NCI-H446 (cell line): Measurements from ENCODE around the gene FAM53B.

Source experiments
- DNase-seq, 2 experiments: peaks; one replicate each; lab custom pipeline; 2025; lab: John Stamatoyannopoulos, UW

Gene FAM53B

DNA sequence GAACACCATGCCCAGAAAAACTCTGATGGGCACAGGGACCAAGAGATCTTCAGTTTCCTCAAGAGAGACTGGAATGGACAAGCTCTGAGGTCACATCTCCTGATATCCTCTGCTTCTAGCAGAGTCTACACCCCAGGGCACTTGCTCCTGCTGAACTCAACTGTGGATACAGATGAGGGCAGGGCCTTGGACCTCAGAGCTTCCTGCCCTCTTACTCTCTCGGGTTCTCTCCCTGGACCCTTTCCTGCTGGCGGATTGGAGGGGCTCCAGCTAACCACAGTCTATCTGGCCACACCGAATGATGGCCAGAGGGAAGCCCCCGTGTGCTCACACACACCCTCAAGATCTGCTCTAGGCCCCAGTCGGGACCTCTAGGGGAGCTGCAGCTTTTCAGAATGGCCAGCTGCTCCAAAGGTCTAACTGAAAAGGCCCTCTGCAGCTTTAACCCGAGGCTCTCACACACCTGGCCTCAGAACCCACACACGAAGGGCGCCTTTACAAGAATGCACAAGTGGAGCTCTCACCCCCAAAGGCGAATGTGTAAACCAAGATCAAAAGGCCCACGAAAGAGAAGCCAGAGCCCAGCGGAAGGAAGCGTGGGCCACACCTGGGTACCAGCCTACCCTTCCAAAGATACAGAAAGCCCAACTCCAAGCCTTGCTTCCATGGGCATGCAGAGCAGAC lies 65.5 kb downstream of the FAM53B start:
- no peak for DNase-seq

DNA sequence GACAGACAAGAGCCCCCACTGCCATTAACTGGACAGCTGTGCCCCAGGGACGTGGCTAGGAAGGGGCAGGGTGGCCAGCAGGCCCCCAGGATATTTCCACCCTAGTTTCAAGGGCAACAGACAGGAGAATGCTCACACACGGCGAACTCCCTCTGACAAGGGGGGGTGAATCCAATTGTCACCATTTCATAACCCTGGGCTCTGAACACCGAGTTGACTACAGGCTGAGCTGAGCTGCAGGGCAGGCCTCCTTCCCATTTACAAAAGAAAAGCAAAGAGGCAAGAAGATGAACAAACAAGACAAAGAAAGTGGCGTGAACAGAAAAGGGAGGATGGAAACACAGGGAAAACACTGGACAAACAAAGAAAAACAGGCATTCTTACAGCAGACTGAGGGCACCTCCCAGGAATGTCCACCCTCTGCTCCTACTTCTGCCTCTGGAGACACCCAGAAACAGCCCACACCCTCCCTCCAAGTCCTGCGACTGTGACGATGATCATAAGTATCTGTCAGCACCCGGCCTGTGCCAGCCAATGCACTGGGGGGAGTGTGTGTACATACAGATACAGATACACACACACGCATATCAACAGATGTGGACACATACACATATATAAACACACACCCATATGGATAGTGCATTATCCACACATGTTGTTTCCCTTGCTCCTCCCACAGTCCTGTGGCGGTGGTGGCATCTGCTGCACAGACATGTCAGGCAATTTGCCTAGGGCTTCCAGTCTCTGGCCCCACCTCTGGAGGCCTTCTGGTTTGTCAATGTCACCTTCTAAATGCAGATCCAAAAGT lies 66.2 kb downstream of the FAM53B start:
- DNase-seq: no peak

DNA sequence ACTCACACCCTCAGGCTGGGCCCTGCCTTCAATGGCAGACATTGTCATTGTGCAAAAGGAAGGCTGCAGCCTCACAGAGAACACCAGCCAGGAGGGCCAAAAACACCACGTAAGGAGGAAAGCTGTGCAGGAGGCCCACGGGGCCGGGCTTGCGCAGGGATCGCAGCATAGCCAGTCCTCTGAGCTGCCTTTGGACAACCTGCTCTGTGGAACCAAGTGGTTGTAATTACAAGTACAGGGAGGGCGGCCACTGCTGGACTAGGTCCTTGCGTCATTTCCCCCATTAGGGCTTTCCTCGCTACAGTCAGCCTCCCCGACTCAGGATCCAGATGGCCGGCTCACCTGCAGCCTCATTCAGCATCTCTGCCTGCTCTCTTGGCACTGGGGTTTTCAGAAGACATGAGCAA lies 66.9 kb downstream of the FAM53B start:
- no peak for DNase-seq

DNA sequence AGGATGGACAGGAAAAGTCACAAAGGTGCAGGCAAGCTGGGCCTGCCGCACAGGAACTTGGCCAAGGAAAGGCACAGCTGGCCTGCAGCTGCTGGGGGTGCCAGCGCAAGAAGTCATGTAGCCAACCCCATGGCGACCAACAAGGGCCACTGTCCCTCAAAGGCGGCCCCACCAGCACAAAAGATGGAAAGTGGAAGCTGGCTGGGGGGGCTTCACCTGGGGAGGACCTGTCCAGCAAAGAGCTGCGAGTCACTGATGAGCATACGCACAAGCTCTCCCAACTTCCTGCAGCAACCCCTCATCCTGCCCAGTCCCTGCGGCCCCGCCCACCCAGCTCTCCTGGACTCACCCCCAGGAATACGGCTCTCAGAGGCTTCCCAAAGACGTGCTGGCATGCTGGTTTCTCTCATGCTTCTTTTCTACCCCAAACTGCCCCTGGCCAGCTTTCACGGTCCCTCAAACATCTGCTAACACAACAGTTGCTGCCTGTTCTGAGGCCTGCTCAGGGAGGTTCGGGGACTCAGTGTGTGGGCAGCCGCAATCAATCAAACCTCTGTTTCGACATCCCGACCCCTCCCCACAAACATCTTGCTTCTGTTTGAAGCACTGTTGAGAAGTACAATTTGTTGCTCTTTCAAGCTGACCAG lies 67.6 kb downstream of the FAM53B start:
- no peak for DNase-seq

DNA sequence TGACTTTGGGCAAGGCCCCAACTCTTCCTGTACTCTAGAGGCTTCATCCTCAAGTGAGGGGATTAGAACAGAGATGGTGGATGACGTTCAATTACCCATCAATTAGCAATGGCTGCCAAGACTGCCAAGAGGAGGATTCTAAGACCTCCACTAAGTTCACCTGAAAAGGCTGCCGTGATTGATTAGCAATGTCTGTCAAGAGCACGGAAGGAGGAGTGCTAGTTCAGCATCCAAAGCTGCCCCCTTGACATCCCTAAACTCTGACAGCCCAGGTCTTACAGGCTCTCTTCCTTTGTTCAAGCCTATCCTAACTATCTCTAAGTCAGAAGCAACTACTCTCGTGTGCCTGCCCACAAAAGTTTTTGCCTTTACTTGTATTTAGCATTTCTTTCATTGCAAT lies 68.4 kb downstream of the FAM53B start:
- no peak for DNase-seq

DNA sequence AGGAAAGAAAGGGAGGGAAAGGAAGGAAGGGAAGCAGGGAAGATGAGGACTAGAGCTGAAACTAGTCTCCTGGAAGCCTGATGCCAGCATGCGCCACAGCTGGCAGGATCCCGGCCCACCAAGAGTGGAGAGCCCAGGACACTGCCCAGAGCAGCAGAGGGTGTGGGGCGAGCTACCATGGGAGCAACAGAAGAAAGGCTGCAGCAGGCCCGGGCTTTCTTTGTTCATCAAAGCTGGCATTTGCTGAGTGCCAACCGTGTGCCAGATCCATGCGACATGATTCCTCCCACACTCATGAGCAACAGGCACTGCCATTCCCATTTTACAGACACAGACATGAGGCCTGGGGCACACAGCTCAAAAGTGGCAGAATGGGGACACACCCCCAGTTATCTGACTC lies 68.9 kb downstream of the FAM53B start:
- DNase-seq: no peak

DNA sequence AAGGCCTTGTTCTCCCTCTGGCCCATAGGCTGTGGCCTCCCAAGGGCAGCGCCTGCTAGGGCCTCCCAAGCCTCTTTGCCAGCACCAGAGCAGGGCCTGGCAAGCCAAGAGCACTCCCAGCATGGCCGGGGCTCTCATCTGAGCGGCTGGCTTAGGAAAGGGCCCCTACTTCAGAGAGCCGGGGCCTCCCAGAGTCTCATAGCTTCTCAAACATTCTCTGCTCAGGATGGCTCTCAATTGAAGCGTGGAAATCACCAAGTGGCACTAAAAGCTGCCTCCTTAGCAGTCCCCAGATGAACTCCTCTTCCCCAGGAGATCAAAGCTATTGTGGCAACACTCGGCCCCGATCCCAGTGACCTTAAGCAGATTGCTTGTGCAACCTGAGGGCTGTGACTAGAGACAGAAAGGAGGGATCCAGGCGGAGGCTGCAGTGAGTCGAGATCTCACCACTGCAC lies 69.4 kb downstream of the FAM53B start:
- no peak for DNase-seq

DNA sequence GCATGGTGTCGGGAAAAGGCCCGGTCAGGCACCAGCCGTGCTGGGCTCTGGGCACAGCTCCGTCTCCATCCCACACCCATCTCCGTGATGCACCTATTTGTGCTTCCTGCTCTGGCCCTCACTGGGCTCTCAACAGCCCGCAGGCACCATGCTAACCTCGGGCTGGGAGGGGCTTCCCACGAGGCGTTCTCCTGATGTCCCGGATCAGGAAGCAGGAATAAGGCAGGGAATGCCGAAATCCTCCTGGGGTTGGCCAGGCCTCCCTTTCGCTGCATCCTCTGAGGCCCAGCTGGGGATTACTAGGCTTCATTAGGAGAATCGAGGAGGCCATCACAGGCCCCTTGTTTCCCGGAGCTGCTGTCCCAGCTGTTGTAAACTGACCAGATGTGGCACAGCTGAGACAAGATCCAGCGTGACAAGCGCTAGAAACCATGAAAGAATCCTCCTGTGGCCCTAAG lies 72.0 kb downstream of the FAM53B start:
- DNase-seq: no peak

DNA sequence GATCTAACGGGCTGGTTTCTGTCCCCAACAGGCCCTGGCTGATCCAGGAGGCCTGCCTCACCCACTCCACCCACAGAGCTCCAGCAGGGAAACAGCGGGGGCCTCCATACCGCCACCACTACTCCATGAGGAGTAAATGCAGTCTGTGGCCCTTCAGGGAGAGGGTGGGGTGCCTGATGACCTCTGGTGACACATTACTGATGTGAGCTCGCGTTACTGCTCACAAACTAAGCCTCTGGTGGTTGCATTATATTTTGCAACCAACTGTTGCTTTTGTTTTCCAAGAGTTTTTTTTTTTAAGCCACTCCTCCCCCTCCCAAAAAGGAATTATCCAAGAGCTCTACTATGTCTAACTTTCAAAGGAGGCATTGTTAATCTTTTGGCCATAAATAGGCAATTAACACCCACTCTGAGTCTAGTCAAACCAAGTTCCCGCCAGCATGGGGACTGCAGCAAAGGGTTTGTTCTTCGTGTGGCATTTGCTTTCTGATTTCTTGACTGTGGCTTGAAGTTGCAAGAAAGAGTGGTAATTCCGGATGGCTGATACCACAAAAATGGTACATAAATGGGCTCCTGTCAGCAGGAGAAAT lies 72.6 kb downstream of the FAM53B start:
- no peak for DNase-seq

DNA sequence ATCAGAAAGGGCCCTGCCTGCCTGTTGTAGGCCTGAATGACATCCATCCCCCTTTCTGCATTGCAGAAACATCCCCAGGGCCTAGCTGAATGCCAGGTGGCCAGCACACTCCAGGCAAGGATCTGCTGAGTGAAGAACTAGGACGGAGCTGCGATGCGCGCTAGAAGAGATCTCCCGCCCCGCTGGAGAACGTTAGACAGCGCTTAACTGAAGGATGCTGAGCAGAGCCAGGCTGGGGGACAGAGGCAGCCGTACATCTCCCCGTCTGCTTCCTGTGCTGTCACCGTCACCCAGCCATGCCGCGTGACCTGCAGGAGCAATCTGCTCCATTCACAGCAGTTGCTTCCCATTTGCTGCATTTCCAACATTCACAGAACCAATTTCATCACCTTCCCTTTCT lies 73.3 kb downstream of the FAM53B start:
- no peak for DNase-seq

DNA sequence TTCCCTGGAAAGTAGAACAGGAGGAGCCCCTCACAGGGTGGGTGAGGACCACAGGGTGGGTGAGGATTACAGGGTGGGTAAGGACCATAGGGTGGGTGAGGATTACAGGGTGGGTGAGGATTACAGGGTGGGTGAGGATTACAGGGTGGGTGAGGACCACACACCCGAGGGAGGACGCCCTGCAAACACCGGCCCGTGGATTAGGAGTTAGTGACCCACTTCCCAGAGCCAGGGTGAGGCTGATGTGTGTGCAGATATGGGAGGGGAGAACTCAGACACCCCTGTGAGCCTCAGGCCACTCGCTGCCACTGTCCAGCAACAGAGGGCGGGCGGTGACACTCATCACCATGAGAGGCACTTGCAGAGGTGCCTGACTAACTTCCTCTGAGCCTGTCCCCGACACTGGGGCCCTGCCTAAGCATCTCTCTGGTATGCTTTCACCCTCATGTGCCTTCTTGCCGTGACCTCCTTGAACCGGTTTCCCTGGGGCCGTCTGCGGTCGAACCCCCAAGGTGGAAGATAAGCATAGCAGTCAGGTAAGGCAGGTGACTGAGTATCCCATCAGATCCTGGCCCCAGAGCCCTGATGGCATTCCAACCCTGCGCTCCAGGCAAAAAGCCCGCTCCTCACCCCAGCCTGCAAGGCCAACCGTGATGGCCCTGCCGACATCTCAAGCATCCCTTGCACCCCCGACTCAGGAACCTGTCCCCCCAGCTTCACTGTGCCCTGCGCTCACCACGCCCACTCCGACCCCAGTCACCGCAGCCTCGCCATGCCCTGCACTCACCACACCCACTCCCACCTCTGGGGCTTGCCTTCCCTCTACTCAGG lies 74.1 kb downstream of the FAM53B start:
- no peak for DNase-seq

DNA sequence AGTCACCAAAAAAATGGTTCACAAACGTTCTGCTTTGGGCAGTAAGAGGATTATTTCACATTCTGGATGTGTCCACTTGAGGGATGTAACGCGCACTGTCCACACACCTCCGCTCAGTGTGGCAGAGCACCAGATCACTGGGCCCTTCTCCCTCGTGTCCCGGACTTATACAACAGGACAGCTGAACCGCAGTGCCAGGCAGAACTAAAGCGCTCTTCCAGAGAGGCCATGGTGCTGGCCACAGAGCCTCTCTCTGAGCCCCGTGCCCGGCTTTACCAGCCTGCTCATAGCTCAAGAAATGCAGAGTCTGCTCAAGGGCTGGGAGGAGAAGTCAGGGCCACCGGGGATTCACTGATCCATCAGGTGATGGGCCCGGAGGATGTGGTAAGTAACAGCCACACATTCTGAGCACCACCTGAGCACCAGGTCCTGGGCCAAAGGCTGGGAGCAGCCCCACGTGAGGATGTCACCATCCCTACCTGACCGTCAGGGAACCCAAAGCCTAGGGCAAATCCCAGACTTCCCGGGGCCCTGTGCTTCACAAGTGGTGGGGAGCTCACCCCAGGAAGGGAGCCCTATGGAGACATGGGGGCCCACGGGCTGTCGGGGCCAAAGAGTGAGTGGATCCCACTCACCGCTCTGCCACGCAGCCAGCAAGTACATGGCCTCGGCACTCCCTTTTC lies 74.9 kb downstream of the FAM53B start:
- no peak for DNase-seq

DNA sequence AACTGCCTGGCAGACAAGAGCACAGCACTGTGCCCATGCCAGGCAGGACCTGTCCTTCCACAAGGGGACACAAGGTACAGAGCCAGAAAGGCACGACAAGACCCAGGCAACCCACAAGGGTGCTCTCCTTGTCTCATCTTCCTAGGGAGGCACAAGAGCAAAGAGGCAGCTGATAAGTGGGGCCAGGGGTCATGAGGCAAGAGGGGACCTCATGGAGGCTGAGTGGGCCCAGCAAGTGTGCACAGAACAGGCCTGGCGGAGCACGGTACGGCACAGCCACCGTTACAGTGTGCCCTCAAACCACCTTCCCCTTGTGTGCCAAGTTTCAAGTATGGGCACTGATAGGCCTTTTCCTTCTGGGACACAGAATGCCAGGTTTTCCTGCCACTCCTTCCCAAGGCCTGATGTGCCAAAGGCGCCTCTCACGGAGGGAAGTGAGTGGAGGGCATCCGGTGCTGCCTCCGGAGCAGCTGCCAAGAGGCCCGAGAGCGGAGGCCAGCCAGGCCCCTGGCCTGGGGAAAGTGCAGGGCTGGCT lies 75.6 kb downstream of the FAM53B start:
- DNase-seq: no peak

DNA sequence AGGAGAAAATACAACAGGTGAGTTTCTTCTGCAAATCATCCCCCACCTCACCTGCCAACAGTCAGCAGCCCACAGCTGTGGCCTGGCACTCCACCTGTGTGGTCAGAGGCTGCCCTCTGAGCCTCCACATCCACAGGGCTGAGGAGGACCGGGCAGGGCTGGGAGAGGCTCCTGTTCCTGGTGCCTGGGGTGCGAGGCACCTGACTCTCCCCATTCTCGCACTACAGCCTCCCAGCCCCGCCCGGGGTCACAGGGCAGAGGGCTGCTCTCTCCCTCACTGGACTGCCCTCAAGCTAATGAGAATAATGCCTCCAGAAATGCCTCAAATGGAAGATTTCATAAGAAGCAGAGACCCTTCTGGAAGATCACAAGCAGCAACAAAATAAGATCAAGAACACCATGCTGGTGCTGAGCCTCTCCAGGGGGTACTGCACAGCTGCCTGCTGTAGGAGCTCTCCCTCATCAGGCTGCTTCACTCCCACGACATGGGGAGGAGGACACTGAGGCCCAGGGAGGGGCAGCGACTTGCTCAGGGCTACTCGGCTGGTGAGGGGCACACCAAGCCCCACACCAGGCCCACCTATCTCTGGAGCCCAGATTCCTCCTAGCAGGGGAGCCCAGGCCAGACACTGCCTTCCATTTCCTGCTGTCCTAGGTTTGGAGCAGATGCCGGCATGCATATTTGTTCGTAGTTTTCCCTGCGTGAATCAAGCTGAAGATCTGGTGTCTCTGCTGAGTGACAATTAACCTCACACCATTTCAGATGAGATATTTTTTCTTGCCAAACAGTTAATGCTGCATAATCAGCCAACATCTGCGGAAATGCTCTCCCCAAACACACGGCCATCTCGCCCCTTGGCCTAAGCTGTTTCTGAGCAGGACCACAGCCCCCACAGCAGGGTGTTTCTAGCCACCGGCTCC lies 76.5 kb downstream of the FAM53B start:
- DNase-seq: no peak

DNA sequence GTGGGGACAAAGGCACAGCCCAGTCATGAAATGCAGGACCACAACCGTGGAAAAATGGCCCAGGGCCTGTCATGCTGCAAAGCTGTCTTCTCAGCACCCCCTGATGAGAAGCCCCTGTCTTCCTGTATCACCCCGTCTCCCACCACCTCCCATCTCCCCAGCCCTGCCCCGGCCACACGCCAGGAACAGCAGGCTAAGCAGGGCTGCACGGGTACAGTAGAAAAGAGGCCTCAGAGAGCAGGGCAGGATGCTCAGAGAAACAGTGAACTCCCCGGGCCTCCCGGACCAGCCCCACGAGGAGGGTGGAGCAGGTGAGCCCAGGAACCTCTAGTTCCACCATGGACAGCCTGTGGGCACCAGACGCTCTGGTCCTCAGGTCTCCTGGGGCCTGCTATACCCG lies 77.7 kb downstream of the FAM53B start:
- DNase-seq: no peak

DNA sequence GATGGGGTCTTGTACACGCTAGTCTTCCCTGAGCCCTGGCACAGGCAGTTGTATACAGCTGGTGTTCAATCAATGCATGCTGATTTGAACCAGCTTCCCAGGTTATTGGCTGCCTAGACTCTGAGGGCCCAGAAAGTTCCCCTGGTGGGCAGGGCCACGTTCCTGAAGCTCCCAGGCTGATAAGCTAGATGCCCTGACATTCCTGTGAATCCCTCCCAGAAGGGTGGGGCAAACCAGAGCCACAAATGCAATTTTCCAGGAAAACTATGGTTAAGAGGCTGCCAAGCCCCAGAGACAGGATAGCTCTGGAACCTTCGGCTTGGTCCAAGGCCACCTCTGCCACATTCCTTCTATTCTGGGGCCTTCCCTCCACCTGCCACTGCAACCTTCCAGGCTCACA lies 78.2 kb downstream of the FAM53B start:
- DNase-seq: no peak

DNA sequence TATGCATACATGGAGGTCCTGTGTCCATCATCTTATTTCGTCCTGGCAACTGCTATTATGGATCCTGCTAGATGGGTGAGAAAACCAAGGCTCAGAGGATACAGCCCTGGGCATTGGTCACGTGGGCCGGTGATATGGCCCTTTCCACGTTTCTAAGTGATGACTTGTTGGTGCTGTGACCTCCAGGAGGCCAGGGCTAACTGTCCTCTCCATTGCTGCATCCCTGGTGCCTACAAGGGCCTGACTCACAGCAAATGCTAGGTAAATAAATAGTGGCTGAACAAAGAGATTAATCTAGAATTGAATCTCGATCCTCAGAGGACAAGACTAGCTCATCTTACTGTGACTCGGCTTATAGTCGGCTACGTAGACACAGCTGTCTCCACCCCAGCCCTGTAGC lies 78.6 kb downstream of the FAM53B start:
- DNase-seq: no peak

DNA sequence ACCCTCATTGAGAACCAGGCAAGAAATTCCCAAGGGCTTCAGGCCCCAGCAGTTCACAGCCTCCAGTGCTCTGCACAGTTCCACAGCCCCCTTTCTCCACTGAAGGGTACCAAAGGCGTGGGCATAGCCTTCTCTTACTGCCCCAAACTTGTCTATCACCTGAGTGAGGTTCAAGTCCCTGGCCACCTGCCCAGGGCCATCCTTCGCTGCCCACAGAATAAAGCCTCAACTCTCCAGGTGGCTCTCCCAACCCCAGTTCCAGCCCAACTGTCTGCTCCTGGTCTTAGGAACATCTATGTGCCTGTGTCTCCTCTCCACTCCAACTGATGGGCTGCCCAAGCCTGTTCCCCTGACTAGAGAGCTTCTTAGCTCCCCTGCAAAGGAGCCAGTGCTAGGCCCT lies 79.1 kb downstream of the FAM53B start:
- no peak for DNase-seq

DNA sequence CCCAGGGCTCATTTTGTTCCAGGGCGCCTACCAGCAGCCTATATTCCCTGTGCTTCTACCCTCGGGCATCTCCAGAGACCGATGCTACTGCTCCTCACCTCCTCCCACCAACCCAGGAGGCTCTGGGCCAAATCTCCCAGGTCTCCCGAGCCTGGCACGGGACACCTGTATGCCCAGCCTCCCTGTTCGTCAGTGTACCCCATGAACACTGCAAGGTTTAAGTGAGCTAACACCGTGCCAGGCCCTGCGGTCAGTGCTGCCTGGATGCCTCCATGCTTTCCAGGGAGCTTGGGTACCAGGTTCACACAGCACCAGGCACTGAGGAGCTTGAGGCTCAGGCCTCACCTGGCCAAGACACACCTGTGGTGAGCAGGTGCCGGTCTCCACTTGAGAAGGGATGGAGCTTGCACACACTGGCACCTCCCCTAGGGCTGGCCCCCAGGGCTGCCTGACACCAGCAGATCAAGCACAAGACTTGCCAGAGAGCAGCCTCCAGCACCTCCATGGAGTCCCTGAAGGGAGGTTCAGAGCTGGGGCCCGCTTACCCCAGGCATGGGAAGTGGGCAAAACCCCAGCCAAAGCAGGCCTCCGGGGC lies 80.3 kb downstream of the FAM53B start:
- DNase-seq: no peak
